ENCODE results near the gene PRR13. TPM values are rescaled to one million over a fixed set of nuclear protein-coding genes. Genes with fewer than 3 reads are reported as not detected.
"Not testable (repeated sequence)": the region's sequence is repeated elsewhere in the genome, so short reads cannot be mapped to it uniquely, and the experiment has no call there.

PRR13 gene
- total RNA-seq, 1 experiment from 2014 or later, result 216 TPM

- no peak for TF ChIP-seq EGR1 (IDR thresholded peaks at IDR 0.05; ENCODE audit: low read depth)
Measured at GRCh38 chr12:53430116-53430515, 11.4 kb upstream of the PRR13 start (continued).

- BruUV-seq (replicated peaks), result no TSS peak
- ChIA-PET RAD21 (ENCODE audit: low non-redundant PET in 1 of 2, low total read pairs in 2 of 2, uncharacterized antibody in 2 of 2, unreplicated experiment in 2 of 2) (no interaction called here), POLR2A (interaction anchor here (0.5 to 1.4 kb wide), 2 partner anchors 10 to 45 kb away, joined by 3 to 4 read pairs; no protein-coding TSS in a partner anchor), CTCF (interaction anchor here (1.7 kb wide), 1 partner anchor 10 kb away, joined by 4 read pairs; no protein-coding TSS in a partner anchor)
- H3K4me1 ChIP-seq (ENCODE audit: control insufficient read depth in 1 of 2, insufficient read depth in 2 of 2, low read length in 2 of 2), result peaks cover 6 to 20% of the 10 kb centered on the region in 2 experiments
- no peaks in the 10 kb centered on the region for H4K20me1 ChIP-seq (ENCODE audit: insufficient read depth)
- TF ChIP-seq REST (IDR thresholded peaks at IDR 0.05; ENCODE audit: low read depth) (no peak), EZH2 (IDR thresholded peaks at IDR 0.05) (no peak), EZH2phosphoT487 (IDR thresholded peaks at IDR 0.05; ENCODE audit: borderline replicate concordance) (no peak), MAX (IDR thresholded peaks at IDR 0.05) (no peak), ZBTB33 (IDR thresholded peaks at IDR 0.05; ENCODE audit: extremely low read depth, insufficient replicate concordance, low read length) (no peak), POLR2AphosphoS5 (IDR thresholded peaks at IDR 0.05; ENCODE audit: low read depth, low read length) (no peak), SP1 (IDR thresholded peaks at IDR 0.05; ENCODE audit: low read depth) (no peak), JUND (IDR thresholded peaks at IDR 0.05) (no peak), FOSL1 (IDR thresholded peaks at IDR 0.05; ENCODE audit: low read depth) (no peak), CEBPB (IDR thresholded peaks at IDR 0.05; ENCODE audit: low read depth) (no peak), EGR1 (IDR thresholded peaks at IDR 0.05; ENCODE audit: low read depth) (no peak), SRF (IDR thresholded peaks at IDR 0.05; ENCODE audit: low read depth) (no peak), ZFX (IDR thresholded peaks at IDR 0.05) (no peak)
- no peaks in the 10 kb centered on the region for H3K9me3 ChIP-seq (ENCODE audit: control insufficient read depth in 1 of 2, insufficient read depth in 1 of 2, low read depth in 1 of 2, low read length in 2 of 2)
- no peak overlapping the region for H3K27ac ChIP-seq (ENCODE audit: low read depth, low read length)
- no peak overlapping the region for H2AFZ ChIP-seq (ENCODE audit: low read depth, low read length, poor library complexity, severe bottlenecking)
- DNase-seq (ENCODE audit: low read depth, low spot score), result no peak
- intact Hi-C loops (cut with micrococcal nuclease), result no loop called here
- no peaks in the 10 kb centered on the region for H3K9me2 ChIP-seq (ENCODE audit: insufficient read depth)
- no peak overlapping the region for H3K4me3 ChIP-seq (replicated peaks in 1 of 2; ENCODE audit: low read depth in 1 of 2, low read length in 2 of 2)
- ATAC-seq, result no peak
- H3K27me3 ChIP-seq (ENCODE audit: insufficient read depth, low read length), result no peaks in the 10 kb centered on the region
- no peaks in the 10 kb centered on the region for H3K36me3 ChIP-seq (ENCODE audit: control insufficient read depth in 1 of 2, insufficient read depth in 2 of 2, low read length in 2 of 2)
- H3K9ac ChIP-seq (ENCODE audit: low read length), result no peak overlapping the region
- H3K79me2 ChIP-seq (ENCODE audit: insufficient read depth, low read length), result no peaks in the 10 kb centered on the region
- H3K4me2 ChIP-seq (ENCODE audit: low read length), result no peak overlapping the region
Measured at GRCh38 chr12:53431187-53431586, 10.3 kb upstream of the PRR13 start.

GRCh38 chr12:53435326-53435725, 6.2 kb upstream of the PRR13 start:
- intact Hi-C loops (cut with micrococcal nuclease); BruUV-seq (replicated peaks); H2AFZ ChIP-seq (ENCODE audit: low read depth, low read length, poor library complexity, severe bottlenecking); H3K9me3 ChIP-seq (ENCODE audit: control insufficient read depth in 1 of 2, insufficient read depth in 1 of 2, low read depth in 1 of 2, low read length in 2 of 2); H3K9ac ChIP-seq (ENCODE audit: low read length); H3K9me2 ChIP-seq (ENCODE audit: insufficient read depth); H3K27ac ChIP-seq (ENCODE audit: low read depth, low read length); H3K27me3 ChIP-seq (ENCODE audit: insufficient read depth, low read length); H3K79me2 ChIP-seq (ENCODE audit: insufficient read depth, low read length); DNase-seq (ENCODE audit: low read depth, low spot score); H3K4me3 ChIP-seq (replicated peaks in 1 of 2; ENCODE audit: low read depth in 1 of 2, low read length in 2 of 2); H3K4me1 ChIP-seq (ENCODE audit: control insufficient read depth in 1 of 2, insufficient read depth in 2 of 2, low read length in 2 of 2); H3K4me2 ChIP-seq (ENCODE audit: low read length); RAD21 ChIA-PET (ENCODE audit: low non-redundant PET in 1 of 2, low total read pairs in 2 of 2, uncharacterized antibody in 2 of 2, unreplicated experiment in 2 of 2); H3K36me3 ChIP-seq (ENCODE audit: control insufficient read depth in 1 of 2, insufficient read depth in 2 of 2, low read length in 2 of 2); POLR2A ChIA-PET; H4K20me1 ChIP-seq (ENCODE audit: insufficient read depth); ATAC-seq: not testable (repeated sequence)
- CTCF ChIA-PET, result interaction anchor here (0.6 to 1.0 kb wide), 2 partner anchors 14 to 83 kb away, joined by 3 read pairs; no protein-coding TSS in a partner anchor

Data from HCT116 (cell line).